ENCODE results near the gene ENO1. TPM values are rescaled to one million over a fixed set of nuclear protein-coding genes. Genes with fewer than 3 reads are reported as not detected.
A peak's percentile ranks its signal among the peaks of the same experiment; 100 is the strongest.

The ENO1 gene
- total and polyA plus RNA-seq, 9 of the 15 experiments (the other 6 are each of a cell fraction or from before 2014, with no cell fraction given), result 2,249 to 7,472 (median 2,868) TPM

DNA sequence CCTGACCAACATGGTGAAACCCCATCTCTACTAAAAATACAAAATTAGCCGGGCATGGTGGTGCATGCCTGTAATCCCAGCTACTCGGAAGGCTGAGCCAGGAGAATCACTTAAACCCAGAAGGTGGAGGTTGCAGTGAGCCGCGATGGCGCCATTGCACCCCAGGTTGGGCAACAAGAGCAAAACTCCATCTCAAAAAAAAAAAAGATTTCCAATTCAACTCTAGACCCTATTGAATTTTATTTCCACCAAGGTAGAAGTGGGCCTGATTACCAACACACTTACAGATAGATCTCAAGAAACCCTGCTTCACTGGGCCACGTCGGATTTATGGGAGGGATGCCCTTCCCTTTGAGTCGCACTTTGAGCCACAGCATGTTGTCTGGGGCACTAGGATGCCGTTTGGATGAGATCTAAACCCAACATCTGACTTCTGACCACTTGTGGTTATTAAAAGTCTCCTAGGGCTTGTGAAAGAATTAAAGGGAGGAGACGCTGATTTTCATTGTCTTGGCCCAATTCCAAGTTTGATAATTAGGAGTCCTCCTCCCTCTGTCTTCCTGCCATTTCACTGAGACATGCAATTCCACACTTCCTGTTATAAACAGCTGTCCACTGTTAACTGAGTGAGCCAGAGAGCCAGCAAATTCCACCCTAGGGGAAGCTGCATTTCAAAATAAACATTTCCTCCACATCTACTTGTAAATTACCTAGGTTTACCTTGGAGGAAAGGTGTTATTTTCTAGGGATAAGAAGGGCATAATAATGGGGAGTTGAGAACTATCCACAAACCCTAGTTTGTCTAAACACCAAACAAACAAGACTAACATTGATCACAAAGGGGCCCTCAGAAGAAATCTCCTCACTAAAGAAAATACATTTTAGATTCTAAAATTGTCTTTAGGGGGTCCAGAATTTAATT, 55.9 kb downstream of the ENO1 start (continued):
- TF ChIP-seq, protein P1, sequence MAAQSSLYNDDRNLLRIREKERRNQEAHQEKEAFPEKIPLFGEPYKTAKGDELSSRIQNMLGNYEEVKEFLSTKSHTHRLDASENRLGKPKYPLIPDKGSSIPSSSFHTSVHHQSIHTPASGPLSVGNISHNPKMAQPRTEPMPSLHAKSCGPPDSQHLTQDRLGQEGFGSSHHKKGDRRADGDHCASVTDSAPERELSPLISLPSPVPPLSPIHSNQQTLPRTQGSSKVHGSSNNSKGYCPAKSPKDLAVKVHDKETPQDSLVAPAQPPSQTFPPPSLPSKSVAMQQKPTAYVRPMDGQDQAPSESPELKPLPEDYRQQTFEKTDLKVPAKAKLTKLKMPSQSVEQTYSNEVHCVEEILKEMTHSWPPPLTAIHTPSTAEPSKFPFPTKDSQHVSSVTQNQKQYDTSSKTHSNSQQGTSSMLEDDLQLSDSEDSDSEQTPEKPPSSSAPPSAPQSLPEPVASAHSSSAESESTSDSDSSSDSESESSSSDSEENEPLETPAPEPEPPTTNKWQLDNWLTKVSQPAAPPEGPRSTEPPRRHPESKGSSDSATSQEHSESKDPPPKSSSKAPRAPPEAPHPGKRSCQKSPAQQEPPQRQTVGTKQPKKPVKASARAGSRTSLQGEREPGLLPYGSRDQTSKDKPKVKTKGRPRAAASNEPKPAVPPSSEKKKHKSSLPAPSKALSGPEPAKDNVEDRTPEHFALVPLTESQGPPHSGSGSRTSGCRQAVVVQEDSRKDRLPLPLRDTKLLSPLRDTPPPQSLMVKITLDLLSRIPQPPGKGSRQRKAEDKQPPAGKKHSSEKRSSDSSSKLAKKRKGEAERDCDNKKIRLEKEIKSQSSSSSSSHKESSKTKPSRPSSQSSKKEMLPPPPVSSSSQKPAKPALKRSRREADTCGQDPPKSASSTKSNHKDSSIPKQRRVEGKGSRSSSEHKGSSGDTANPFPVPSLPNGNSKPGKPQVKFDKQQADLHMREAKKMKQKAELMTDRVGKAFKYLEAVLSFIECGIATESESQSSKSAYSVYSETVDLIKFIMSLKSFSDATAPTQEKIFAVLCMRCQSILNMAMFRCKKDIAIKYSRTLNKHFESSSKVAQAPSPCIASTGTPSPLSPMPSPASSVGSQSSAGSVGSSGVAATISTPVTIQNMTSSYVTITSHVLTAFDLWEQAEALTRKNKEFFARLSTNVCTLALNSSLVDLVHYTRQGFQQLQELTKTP (IDR thresholded peaks at IDR 0.05; ENCODE audit: low read depth in 1 of 2, partially characterized antibody in 2 of 2), result peak in 1 of 2 experiments; percentile 21
- TF ChIP-seq CBFA2T3 (IDR thresholded peaks at IDR 0.05), result peak; percentile 22; the same call in 1 of the 2 replicates
- TF ChIP-seq FOXK2 (conservative IDR thresholded peaks at IDR 0.05 in 1 of 2, IDR thresholded peaks at IDR 0.05 in 1 of 2; ENCODE audit: low read depth in 2 of 2), result peak; percentile 38 to 48; a peak in 1 of 4 replicates
- TF ChIP-seq, protein P2, sequence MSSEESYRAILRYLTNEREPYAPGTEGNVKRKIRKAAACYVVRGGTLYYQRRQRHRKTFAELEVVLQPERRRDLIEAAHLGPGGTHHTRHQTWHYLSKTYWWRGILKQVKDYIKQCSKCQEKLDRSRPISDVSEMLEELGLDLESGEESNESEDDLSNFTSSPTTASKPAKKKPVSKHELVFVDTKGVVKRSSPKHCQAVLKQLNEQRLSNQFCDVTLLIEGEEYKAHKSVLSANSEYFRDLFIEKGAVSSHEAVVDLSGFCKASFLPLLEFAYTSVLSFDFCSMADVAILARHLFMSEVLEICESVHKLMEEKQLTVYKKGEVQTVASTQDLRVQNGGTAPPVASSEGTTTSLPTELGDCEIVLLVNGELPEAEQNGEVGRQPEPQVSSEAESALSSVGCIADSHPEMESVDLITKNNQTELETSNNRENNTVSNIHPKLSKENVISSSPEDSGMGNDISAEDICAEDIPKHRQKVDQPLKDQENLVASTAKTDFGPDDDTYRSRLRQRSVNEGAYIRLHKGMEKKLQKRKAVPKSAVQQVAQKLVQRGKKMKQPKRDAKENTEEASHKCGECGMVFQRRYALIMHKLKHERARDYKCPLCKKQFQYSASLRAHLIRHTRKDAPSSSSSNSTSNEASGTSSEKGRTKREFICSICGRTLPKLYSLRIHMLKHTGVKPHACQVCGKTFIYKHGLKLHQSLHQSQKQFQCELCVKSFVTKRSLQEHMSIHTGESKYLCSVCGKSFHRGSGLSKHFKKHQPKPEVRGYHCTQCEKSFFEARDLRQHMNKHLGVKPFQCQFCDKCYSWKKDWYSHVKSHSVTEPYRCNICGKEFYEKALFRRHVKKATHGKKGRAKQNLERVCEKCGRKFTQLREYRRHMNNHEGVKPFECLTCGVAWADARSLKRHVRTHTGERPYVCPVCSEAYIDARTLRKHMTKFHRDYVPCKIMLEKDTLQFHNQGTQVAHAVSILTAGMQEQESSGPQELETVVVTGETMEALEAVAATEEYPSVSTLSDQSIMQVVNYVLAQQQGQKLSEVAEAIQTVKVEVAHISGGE (CRISPR knock-in tag; IDR thresholded peaks at IDR 0.05), result peak in 1 of 3 experiments; percentile 48; a peak in 1 of 6 replicates
- TF ChIP-seq GTF2F1 (IDR thresholded peaks at IDR 0.05; ENCODE audit: low read depth, low read length), result no peak
- no peak for TF ChIP-seq RFX1 (IDR thresholded peaks at IDR 0.05)
- TF ChIP-seq RBM14 (IDR thresholded peaks at IDR 0.05; ENCODE audit: borderline replicate concordance, insufficient read depth, low read depth, low read length), result no peak
- no peak for TF ChIP-seq ILF3 (IDR thresholded peaks at IDR 0.05; ENCODE audit: borderline replicate concordance)
- TF ChIP-seq SMARCC2 (IDR thresholded peaks at IDR 0.05; ENCODE audit: low read depth), result no peak
- no peak for TF ChIP-seq NFXL1 (CRISPR knock-in tag; IDR thresholded peaks at IDR 0.05)
- no peak for TF ChIP-seq TEAD1 (CRISPR knock-in tag; IDR thresholded peaks at IDR 0.05)
- TF ChIP-seq, protein P3, sequence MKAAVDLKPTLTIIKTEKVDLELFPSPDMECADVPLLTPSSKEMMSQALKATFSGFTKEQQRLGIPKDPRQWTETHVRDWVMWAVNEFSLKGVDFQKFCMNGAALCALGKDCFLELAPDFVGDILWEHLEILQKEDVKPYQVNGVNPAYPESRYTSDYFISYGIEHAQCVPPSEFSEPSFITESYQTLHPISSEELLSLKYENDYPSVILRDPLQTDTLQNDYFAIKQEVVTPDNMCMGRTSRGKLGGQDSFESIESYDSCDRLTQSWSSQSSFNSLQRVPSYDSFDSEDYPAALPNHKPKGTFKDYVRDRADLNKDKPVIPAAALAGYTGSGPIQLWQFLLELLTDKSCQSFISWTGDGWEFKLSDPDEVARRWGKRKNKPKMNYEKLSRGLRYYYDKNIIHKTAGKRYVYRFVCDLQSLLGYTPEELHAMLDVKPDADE (conservative IDR thresholded peaks at IDR 0.05; ENCODE audit: control insufficient read depth, low read depth, low read length), result no peak
- TF ChIP-seq, protein P4, sequence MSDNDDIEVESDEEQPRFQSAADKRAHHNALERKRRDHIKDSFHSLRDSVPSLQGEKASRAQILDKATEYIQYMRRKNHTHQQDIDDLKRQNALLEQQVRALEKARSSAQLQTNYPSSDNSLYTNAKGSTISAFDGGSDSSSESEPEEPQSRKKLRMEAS (CRISPR knock-in tag; IDR thresholded peaks at IDR 0.05), result no peak
- TF ChIP-seq, protein P5, sequence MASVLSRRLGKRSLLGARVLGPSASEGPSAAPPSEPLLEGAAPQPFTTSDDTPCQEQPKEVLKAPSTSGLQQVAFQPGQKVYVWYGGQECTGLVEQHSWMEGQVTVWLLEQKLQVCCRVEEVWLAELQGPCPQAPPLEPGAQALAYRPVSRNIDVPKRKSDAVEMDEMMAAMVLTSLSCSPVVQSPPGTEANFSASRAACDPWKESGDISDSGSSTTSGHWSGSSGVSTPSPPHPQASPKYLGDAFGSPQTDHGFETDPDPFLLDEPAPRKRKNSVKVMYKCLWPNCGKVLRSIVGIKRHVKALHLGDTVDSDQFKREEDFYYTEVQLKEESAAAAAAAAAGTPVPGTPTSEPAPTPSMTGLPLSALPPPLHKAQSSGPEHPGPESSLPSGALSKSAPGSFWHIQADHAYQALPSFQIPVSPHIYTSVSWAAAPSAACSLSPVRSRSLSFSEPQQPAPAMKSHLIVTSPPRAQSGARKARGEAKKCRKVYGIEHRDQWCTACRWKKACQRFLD (CRISPR knock-in tag; IDR thresholded peaks at IDR 0.05), result peak; percentile 17; the same call in 1 of the 2 replicates
